GM12878 (cell line): ENCODE results near the gene SLC5A6. TPM values are rescaled to one million over a fixed set of nuclear protein-coding genes. Genes with fewer than 3 reads are reported as not detected.

Experiments used
- BACH1 ChIP-seq: fragments of 450-650 bp; IDR thresholded peaks from 2 replicates; pipeline ENCODE4 v1.6.1; 2017; ENCODE audit warnings: mild to moderate bottlenecking, borderline replicate concordance
- CBFB ChIP-seq: IDR thresholded peaks from 2 replicates; pipeline ENCODE4 v1.6.1; 2016; ENCODE audit warnings: antibody characterized with exemption, low read depth
- EED ChIP-seq: sonication (generic); IDR thresholded peaks from 2 replicates; pipeline ENCODE4 v1.6.1; 2016; ENCODE audit warnings: antibody characterized with exemption, low read depth
- IKZF1 ChIP-seq: fragments of 450-650 bp; conservative IDR thresholded peaks from 2 replicates; pipeline ENCODE4 v1.6.1; 2017; ENCODE audit warnings: antibody characterized with exemption, mild to moderate bottlenecking
- NFIC ChIP-seq: IDR thresholded peaks from 2 replicates; pipeline ENCODE4 v1.6.1; 2012; ENCODE audit warnings: low read depth, mild to moderate bottlenecking, inconsistent platforms, low read length, moderate library complexity
- NFYA ChIP-seq: IDR thresholded peaks from 2 replicates; pipeline ENCODE4 v1.6.1; 2011; ENCODE audit warnings: low read depth, mild to moderate bottlenecking, low read length, improper control_type of control experiment, borderline replicate concordance
- PAX5 ChIP-seq: IDR thresholded peaks from 2 replicates; pipeline ENCODE4 v1.6.1; 2011; ENCODE audit warnings: low read depth, low read length, borderline replicate concordance
- RELA ChIP-seq: fragments of 450-650 bp; IDR thresholded peaks from 2 replicates; pipeline ENCODE4 v1.8.0; 2014; ENCODE audit warnings: borderline replicate concordance; ENCODE audit not compliant: partially characterized antibody
- TCF3 ChIP-seq: IDR thresholded peaks from 2 replicates; pipeline ENCODE4 v1.6.1; 2012; ENCODE audit warnings: low read depth, mild to moderate bottlenecking, low read length, borderline replicate concordance; ENCODE audit not compliant: insufficient read depth
- WRNIP1 ChIP-seq: IDR thresholded peaks from 2 replicates; pipeline ENCODE4 v1.6.1; 2011; ENCODE audit warnings: low read depth, low read length, improper control_type of control experiment, borderline replicate concordance
- ZZZ3 ChIP-seq: IDR thresholded peaks from 2 replicates; pipeline ENCODE4 v1.6.1; 2011; ENCODE audit warnings: low read depth; ENCODE audit not compliant: control insufficient read depth, insufficient read length
- polyA plus RNA-seq, 11 experiments: library from polyadenylated mRNA; depleted of rRNA in 4 of 11; unstranded in 6 of 11; stranded (reverse) in 5 of 11; fragments of >200 nt; fragmentation: Nextera tagmentation in 4 of 11; fragmentation: Illumina TruSeq in 1 of 11; extraction: Ambion mirVana in 4 of 11; extraction: Trizol in 1 of 11; gene quantifications; 1 replicate in 1 of 11; 2 replicates in 10 of 11; pipeline versions ENCODE4 v1.2.1 to v1.2.3, GENCODE V29; 2011 to 2016; ENCODE audit warnings: inconsistent platforms in 2 of 11, missing spikeins in 2 of 11, low read depth in 1 of 11
- total RNA-seq, 4 experiments: library from RNA; depleted of rRNA in 3 of 4; stranded (reverse); fragments of >200 nt in 3 of 4; fragmentation: Illumina TruSeq in 1 of 4; extraction: Trizol in 1 of 4; gene quantifications; 2 replicates each; pipeline versions ENCODE4 v1.2.1 to v1.2.3, GENCODE V29; 2013 to 2021
- TF ChIP-seq, protein P1 (sequence below): fragments of 150-350 bp; IDR thresholded peaks from 2 replicates; pipeline ENCODE4 v1.6.1; 2014; ENCODE audit warnings: mild to moderate bottlenecking, low read depth, low read length
- TF ChIP-seq, protein P2 (sequence below): fragments of 450-650 bp; conservative IDR thresholded peaks from 2 replicates; pipeline ENCODE4 v1.6.1; 2017; ENCODE audit warnings: mild to moderate bottlenecking, moderate library complexity
- TF ChIP-seq, protein P3 (sequence below): IDR thresholded peaks from 2 replicates; pipeline ENCODE4 v1.6.1; 2011; ENCODE audit warnings: borderline replicate concordance, low read depth, mild to moderate bottlenecking, moderate library complexity, low read length; ENCODE audit not compliant: insufficient read depth, poor library complexity, severe bottlenecking
- TF ChIP-seq, protein P4 (sequence below): fragments of 450-650 bp; IDR thresholded peaks from 2 replicates; pipeline ENCODE4 v1.6.1; 2016; ENCODE audit warnings: mild to moderate bottlenecking, moderate library complexity, borderline replicate concordance
- TF ChIP-seq, protein P5 (sequence below): fragments of 450-650 bp; IDR thresholded peaks from 2 replicates; pipeline ENCODE4 v1.6.1; 2017; ENCODE audit warnings: low read depth, mild to moderate bottlenecking, moderate library complexity

Gene SLC5A6
- total and polyA plus RNA-seq, 10 of the 15 experiments (the other 5 are each of a cell fraction or from before 2014, with no cell fraction given): 13.1 to 101 (median 55.3) TPM

DNA sequence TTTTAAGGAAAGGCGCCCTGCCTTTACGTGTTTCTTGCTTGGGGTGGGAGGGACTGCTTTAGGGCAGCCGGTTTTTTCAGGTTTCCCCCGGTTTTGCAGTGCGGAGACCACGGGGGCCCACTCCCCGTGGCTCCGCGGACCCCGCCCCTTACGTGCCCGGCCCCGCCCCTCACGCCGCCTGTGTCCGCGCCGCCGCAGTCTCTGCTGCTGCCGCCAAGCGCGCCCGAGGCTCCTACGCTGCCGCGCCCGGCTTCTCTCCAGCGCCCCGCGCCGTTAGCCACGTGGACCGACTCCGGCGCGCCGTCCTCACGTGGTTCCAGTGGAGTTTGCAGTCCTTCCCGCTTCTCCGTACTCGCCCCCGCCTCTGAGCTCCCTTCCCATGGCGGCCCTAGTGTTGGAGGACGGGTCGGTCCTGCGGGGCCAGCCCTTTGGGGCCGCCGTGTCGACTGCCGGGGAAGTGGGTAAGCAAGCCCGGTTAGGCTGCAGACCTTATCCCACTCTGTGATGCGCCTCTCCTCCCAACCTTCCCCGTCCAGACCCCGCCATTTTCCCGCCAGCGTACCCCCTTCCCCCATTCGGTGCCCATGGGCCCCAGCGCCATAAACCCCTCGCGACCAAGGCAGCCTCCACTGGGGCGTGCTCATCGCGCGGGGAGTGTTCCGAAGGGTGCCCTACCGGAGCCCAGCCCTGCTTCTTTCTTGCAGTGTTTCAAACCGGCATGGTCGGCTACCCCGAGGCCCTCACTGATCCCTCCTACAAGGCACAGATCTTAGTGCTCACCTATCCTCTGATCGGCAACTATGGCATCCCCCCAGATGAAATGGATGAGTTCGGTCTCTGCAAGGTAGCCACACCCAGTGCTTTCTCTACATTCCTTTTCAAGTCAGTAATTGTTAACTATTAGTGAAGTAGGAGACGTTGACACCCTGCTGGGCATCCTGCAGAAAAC, 5.4 kb upstream of the SLC5A6 start, which contains the start of gene CAD (continued):
- TF ChIP-seq, protein P1, sequence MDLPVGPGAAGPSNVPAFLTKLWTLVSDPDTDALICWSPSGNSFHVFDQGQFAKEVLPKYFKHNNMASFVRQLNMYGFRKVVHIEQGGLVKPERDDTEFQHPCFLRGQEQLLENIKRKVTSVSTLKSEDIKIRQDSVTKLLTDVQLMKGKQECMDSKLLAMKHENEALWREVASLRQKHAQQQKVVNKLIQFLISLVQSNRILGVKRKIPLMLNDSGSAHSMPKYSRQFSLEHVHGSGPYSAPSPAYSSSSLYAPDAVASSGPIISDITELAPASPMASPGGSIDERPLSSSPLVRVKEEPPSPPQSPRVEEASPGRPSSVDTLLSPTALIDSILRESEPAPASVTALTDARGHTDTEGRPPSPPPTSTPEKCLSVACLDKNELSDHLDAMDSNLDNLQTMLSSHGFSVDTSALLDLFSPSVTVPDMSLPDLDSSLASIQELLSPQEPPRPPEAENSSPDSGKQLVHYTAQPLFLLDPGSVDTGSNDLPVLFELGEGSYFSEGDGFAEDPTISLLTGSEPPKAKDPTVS: no peak
- TF ChIP-seq BACH1: peak; percentile 23; the same call in 1 of the 2 replicates
- TF ChIP-seq IKZF1: peak; percentile 80
- TF ChIP-seq, protein P2, sequence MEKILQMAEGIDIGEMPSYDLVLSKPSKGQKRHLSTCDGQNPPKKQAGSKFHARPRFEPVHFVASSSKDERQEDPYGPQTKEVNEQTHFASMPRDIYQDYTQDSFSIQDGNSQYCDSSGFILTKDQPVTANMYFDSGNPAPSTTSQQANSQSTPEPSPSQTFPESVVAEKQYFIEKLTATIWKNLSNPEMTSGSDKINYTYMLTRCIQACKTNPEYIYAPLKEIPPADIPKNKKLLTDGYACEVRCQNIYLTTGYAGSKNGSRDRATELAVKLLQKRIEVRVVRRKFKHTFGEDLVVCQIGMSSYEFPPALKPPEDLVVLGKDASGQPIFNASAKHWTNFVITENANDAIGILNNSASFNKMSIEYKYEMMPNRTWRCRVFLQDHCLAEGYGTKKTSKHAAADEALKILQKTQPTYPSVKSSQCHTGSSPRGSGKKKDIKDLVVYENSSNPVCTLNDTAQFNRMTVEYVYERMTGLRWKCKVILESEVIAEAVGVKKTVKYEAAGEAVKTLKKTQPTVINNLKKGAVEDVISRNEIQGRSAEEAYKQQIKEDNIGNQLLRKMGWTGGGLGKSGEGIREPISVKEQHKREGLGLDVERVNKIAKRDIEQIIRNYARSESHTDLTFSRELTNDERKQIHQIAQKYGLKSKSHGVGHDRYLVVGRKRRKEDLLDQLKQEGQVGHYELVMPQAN: peak; percentile 94
- TF ChIP-seq NFYA: no peak
- no peak for TF ChIP-seq EED
- no peak for TF ChIP-seq CBFB
- no peak for TF ChIP-seq ZZZ3
- TF ChIP-seq, protein P3, sequence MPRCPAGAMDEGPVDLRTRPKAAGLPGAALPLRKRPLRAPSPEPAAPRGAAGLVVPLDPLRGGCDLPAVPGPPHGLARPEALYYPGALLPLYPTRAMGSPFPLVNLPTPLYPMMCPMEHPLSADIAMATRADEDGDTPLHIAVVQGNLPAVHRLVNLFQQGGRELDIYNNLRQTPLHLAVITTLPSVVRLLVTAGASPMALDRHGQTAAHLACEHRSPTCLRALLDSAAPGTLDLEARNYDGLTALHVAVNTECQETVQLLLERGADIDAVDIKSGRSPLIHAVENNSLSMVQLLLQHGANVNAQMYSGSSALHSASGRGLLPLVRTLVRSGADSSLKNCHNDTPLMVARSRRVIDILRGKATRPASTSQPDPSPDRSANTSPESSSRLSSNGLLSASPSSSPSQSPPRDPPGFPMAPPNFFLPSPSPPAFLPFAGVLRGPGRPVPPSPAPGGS: peak; percentile 62
- TF ChIP-seq, protein P4, sequence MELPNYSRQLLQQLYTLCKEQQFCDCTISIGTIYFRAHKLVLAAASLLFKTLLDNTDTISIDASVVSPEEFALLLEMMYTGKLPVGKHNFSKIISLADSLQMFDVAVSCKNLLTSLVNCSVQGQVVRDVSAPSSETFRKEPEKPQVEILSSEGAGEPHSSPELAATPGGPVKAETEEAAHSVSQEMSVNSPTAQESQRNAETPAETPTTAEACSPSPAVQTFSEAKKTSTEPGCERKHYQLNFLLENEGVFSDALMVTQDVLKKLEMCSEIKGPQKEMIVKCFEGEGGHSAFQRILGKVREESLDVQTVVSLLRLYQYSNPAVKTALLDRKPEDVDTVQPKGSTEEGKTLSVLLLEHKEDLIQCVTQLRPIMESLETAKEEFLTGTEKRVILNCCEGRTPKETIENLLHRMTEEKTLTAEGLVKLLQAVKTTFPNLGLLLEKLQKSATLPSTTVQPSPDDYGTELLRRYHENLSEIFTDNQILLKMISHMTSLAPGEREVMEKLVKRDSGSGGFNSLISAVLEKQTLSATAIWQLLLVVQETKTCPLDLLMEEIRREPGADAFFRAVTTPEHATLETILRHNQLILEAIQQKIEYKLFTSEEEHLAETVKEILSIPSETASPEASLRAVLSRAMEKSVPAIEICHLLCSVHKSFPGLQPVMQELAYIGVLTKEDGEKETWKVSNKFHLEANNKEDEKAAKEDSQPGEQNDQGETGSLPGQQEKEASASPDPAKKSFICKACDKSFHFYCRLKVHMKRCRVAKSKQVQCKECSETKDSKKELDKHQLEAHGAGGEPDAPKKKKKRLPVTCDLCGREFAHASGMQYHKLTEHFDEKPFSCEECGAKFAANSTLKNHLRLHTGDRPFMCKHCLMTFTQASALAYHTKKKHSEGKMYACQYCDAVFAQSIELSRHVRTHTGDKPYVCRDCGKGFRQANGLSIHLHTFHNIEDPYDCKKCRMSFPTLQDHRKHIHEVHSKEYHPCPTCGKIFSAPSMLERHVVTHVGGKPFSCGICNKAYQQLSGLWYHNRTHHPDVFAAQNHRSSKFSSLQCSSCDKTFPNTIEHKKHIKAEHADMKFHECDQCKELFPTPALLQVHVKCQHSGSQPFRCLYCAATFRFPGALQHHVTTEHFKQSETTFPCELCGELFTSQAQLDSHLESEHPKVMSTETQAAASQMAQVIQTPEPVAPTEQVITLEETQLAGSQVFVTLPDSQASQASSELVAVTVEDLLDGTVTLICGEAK: no peak
- no peak for TF ChIP-seq TCF3
- no peak for TF ChIP-seq PAX5
- no peak for TF ChIP-seq NFIC
- TF ChIP-seq RELA: peak; percentile 43
- TF ChIP-seq, protein P5, sequence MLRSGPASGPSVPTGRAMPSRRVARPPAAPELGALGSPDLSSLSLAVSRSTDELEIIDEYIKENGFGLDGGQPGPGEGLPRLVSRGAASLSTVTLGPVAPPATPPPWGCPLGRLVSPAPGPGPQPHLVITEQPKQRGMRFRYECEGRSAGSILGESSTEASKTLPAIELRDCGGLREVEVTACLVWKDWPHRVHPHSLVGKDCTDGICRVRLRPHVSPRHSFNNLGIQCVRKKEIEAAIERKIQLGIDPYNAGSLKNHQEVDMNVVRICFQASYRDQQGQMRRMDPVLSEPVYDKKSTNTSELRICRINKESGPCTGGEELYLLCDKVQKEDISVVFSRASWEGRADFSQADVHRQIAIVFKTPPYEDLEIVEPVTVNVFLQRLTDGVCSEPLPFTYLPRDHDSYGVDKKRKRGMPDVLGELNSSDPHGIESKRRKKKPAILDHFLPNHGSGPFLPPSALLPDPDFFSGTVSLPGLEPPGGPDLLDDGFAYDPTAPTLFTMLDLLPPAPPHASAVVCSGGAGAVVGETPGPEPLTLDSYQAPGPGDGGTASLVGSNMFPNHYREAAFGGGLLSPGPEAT: peak; percentile 31; the same call in 1 of the 2 replicates
- TF ChIP-seq WRNIP1: no peak
